Mucosa of descending colon (tissue), 3 donors: ENCODE data around the gene MLPH. TPM values are rescaled to one million over a fixed set of nuclear protein-coding genes. Genes with fewer than 3 reads are reported as not detected.

Experiments used
- ATAC-seq: fragments of 200-7000 bp; cut with Tn5 transposase; one replicate; pipeline ENCODE4 v1.9.1; 2020; ENCODE audit warnings: mild to moderate bottlenecking, moderate library complexity
- DNase-seq, 3 donors: peaks; one replicate each; pipeline ENCODE4 v3.0.0-alpha.2; 2020
- H3K36me3 ChIP-seq: fragments of 200-600 bp; one replicate; pipeline ENCODE4 v1.8.0; 2021; ENCODE audit warnings: low read depth, mild to moderate bottlenecking
- H3K4me1 ChIP-seq: fragments of 200-600 bp; one replicate; pipeline ENCODE4 v1.8.0; 2021; ENCODE audit warnings: low read depth, mild to moderate bottlenecking
- H3K4me3 ChIP-seq: fragments of 200-600 bp; one replicate; pipeline ENCODE4 v1.8.0; 2021; ENCODE audit warnings: mild to moderate bottlenecking
- H3K9me3 ChIP-seq: fragments of 200-600 bp; one replicate; pipeline ENCODE4 v1.8.0; 2021; ENCODE audit warnings: mild to moderate bottlenecking
- intact Hi-C, 2 donors: fragments of 100-400 bp; cut with DNase I in 1 of 2; cut with micrococcal nuclease in 1 of 2; formaldehyde crosslinking; loops; one replicate each; pipeline versions ENCODE4 v1.11.0 to v1.11.1; 2022; cut with DNase I, micrococcal nuclease
- total RNA-seq, 3 donors: library from RNA; stranded (reverse); fragmentation: NEBNext Ultra II Directional in 2 of 3; extraction: Animal tissue kit (Norgen Biotek cat#: 25700) in 2 of 3; gene quantifications; one replicate each; pipeline versions ENCODE4 v1.2.1 to v1.2.4, GENCODE V29; 2021 to 2023
- TF ChIP-seq, protein P1 (sequence below): fragments of 200-600 bp; IDR thresholded peaks from one replicate; pipeline ENCODE4 v1.8.0; 2022; ENCODE audit warnings: antibody characterized with exemption, mild to moderate bottlenecking
- donor health status: DM: no; HTN: no; CAD: no; lungs with moderate emphysema.
- donor health status: DM: no; HTN: no; CAD: no.
- donor health status: DM: no; HTN: yes; CAD: no.

Gene MLPH
- total RNA-seq, 3 donors from 2014 or later: 46.8 to 133 (median 121) TPM

DNA sequence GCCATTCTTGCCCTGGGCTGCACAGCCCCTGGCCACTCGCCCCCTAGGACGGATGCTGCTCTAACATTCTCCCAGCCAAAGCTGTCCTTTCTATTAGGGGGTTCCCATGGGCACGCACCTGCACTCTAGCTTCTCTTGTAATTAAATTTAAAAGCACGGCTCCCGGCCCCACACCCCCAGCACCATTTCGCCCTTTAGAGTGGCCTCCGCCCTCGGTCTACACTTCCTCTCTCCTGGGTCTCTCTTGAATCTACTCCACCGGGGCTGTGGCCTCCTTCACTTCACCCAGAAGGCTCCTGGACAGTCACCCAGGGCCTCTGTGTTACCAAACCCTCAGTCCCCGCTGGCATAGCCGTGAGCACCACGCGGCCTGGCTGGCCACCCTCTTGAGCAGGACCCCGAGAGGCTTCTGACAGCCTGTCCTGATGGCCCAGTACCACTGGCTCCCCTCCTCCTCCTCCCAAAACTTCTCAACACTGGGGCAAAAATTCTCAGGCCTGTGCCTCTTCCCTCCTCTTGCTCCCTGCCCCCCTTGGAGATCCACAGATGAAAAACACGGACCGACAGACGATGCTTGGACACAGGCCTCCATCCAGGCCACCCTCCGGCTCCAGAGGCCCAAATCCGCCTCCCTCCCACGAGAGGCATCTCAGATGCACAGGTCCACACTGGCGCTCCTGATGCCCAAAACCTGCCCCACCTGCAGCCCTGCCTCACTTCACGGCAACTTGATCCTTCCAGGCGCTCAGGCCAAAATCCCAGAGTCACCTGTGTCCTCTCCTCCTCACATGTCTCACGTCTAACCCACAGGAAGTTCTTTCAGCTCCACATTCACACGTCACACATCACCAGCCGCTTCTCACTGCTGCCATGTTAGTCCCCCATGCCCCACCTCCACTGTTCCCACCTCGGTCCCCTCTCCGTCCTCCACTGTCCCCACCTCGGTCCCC, 110.4 kb downstream of the MLPH start:
- intact Hi-C loops: no loop called here
- Histone ChIP-seq H3K9me3 (no peaks in the 10 kb centered on the region), H3K4me3 (no peak overlapping the region), H3K36me3 (no peaks in the 10 kb centered on the region), H3K4me1 (no peaks in the 10 kb centered on the region)
- DNase-seq (no peak), ATAC-seq (no peak)
- TF ChIP-seq, protein P1, sequence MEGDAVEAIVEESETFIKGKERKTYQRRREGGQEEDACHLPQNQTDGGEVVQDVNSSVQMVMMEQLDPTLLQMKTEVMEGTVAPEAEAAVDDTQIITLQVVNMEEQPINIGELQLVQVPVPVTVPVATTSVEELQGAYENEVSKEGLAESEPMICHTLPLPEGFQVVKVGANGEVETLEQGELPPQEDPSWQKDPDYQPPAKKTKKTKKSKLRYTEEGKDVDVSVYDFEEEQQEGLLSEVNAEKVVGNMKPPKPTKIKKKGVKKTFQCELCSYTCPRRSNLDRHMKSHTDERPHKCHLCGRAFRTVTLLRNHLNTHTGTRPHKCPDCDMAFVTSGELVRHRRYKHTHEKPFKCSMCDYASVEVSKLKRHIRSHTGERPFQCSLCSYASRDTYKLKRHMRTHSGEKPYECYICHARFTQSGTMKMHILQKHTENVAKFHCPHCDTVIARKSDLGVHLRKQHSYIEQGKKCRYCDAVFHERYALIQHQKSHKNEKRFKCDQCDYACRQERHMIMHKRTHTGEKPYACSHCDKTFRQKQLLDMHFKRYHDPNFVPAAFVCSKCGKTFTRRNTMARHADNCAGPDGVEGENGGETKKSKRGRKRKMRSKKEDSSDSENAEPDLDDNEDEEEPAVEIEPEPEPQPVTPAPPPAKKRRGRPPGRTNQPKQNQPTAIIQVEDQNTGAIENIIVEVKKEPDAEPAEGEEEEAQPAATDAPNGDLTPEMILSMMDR: no peak

DNA sequence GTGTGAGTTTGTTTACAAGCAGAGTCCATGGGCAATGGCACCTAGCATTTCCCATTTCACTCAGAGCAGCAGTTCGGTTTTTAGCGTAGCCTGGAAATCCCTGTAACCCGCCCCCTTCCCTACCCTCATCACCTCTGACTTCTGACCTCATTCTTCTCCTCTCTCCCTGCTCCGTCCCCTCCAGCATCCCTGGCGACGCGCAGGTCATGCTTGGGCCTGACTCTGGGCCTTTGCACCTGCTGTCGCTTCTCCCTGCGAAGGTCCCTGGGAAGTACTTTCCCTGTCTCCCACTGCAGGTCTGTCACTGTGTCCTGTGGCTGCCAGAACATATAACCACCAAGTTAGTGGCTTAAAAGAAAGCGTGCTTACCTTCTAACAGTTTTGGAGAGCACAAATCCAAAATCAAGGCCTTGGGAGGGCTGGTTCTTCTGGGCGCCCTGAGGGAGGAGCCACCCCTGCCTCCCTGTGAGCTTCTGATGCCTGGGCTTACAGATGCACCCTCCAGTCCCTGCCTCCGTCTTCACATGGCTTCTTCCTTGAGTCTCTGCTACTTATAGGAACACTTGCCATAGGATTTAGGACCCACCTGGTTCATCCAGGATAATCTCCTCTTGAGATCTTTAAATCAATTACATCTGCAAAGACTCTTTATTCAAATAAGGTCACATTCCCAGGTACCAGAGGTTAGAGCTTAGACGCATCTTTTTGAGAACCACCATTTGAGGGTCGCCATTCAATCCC, 111.6 kb downstream of the MLPH start:
- Histone ChIP-seq H3K4me1 (no peaks in the 10 kb centered on the region), H3K36me3 (no peaks in the 10 kb centered on the region), H3K9me3 (no peaks in the 10 kb centered on the region), H3K4me3 (no peak overlapping the region)
- intact Hi-C loops: no loop called here
- TF ChIP-seq, protein P1: no peak
- DNase-seq (no peak), ATAC-seq (no peak)

DNA sequence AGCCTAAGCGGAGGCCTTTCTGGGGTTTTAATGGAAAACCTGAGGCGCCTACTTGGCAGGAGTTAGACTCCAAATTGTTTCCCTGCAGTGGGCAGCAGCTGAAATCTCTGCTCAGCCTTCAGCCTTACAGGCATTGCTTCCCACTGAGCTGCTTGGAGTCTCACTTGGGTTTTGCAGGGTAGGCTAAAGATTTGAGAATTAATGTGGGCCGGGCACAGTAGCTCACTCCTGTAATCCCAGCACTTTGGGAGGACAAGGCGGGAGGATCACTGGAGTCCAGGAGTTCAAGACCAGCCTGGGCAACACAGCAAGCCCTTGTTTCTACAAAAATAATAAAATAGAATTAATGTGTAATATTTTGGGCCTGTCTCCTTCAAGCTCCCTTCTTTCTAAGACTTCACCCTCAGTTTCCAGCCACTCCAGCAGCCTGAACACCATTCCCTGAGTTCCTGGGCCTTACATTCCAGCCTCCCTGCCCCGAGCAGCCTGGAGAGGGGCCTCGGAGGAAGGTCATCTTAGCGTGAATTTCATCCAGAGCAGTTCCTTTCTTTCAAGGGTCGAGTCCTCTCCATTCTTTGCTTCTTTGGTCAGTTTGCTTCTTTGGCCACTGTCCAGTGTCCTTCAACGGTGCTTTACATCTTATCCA, 112.5 kb downstream of the MLPH start:
- no peaks in the 10 kb centered on the region for H3K36me3 ChIP-seq
- H3K4me3 ChIP-seq: no peak overlapping the region
- intact Hi-C loops: no loop called here
- ATAC-seq (no peak), DNase-seq (no peak)
- no peaks in the 10 kb centered on the region for H3K4me1 ChIP-seq
- TF ChIP-seq, protein P1: no peak
- no peaks in the 10 kb centered on the region for H3K9me3 ChIP-seq

GRCh38 chr2:237600205-237600846, 113.3 kb downstream of the MLPH start:
- intact Hi-C loops: no loop called here
- DNase-seq (no peak), ATAC-seq (no peak)
- TF ChIP-seq, protein P1: no peak
- Histone ChIP-seq H3K4me3 (no peak overlapping the region), H3K9me3 (no peaks in the 10 kb centered on the region), H3K4me1 (no peaks in the 10 kb centered on the region), H3K36me3 (no peaks in the 10 kb centered on the region)

- Histone ChIP-seq H3K36me3 (no peaks in the 10 kb centered on the region), H3K9me3 (no peaks in the 10 kb centered on the region), H3K4me3 (no peak overlapping the region), H3K4me1 (no peaks in the 10 kb centered on the region)
- TF ChIP-seq, protein P1: no peak
- DNase-seq: no peak
- intact Hi-C loops: no loop called here
- no peak for ATAC-seq
Observed at GRCh38 chr2:237601453-237602116, 114.5 kb downstream of the MLPH start.
